ENCODE measurements around the gene HSPA4L.

Gene HSPA4L

DNA sequence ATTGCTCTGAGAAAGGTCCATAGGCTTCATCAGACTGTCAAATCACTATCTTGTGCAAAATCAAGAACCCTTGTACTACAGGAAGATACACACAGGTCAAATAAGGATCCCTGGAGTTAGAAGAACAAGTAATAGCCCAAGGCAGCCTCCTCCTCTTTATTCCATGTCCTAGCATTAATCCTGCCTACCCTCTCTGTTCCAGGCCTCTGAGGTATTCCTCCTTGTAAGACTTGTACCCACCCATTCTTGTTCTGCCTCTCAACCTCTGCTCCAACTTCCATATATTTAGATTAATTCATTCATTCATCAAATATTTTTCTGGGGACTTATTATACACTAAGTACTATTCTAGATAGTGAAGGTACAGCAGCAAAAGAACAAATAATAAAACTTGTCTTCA is 88.2 kb downstream of the HSPA4L start:
- TF ChIP-seq, protein P1, sequence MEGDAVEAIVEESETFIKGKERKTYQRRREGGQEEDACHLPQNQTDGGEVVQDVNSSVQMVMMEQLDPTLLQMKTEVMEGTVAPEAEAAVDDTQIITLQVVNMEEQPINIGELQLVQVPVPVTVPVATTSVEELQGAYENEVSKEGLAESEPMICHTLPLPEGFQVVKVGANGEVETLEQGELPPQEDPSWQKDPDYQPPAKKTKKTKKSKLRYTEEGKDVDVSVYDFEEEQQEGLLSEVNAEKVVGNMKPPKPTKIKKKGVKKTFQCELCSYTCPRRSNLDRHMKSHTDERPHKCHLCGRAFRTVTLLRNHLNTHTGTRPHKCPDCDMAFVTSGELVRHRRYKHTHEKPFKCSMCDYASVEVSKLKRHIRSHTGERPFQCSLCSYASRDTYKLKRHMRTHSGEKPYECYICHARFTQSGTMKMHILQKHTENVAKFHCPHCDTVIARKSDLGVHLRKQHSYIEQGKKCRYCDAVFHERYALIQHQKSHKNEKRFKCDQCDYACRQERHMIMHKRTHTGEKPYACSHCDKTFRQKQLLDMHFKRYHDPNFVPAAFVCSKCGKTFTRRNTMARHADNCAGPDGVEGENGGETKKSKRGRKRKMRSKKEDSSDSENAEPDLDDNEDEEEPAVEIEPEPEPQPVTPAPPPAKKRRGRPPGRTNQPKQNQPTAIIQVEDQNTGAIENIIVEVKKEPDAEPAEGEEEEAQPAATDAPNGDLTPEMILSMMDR (conservative IDR thresholded peaks at IDR 0.05; ENCODE audit: low read length): no peak
- no peak for DNase-seq (ENCODE audit: low read depth)
- no peak overlapping the region for H3K4me3 ChIP-seq (ENCODE audit: low read length)

DNA sequence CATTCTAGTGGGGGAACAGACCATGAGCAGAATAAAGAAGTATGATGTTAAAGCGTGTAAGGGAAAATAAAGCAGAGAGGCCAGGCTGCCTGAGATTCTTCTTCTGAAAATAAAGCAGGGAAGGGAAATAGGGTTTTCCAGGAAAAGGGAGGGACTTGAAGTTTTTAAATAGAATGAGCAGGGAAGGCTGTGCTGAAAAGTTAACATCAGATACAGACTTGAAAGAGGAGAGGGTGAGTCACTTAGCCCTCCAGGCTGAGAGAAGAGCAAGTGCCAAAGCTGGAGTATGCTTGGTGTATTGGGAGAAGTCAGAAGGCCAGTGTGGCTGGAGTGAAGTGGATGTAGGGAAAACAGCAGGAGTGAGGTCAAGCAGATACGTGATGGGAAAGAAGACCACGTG is 88.6 kb downstream of the HSPA4L start:
- H3K4me3 ChIP-seq (ENCODE audit: low read length): no peak overlapping the region
- peak; percentile 80 for DNase-seq (ENCODE audit: low read depth)
- TF ChIP-seq, protein P1 (conservative IDR thresholded peaks at IDR 0.05; ENCODE audit: low read length): no peak

DNA sequence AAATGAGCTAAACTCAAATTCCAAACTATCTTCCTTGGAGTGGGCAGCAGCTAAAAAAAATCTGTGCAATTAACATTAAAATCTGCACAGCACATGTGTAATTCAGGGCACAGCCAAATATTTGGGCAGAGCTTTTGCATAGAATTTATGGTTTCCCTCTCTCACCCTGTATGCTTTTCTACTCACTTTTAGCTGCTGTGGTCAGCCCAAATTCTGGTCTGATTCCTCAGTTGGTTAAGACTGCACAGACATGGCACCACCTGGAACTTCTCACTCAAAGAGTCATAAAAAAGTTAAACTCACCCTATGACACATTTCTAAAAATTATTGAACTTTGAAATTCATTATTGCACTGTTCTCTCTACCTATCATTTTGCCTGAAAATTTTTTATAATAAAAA is 93.7 kb downstream of the HSPA4L start:
- DNase-seq (ENCODE audit: low read depth): peak; percentile 91
- no peak overlapping the region for H3K4me3 ChIP-seq (ENCODE audit: low read length)
- TF ChIP-seq, protein P1 (conservative IDR thresholded peaks at IDR 0.05; ENCODE audit: low read length): no peak

DNA sequence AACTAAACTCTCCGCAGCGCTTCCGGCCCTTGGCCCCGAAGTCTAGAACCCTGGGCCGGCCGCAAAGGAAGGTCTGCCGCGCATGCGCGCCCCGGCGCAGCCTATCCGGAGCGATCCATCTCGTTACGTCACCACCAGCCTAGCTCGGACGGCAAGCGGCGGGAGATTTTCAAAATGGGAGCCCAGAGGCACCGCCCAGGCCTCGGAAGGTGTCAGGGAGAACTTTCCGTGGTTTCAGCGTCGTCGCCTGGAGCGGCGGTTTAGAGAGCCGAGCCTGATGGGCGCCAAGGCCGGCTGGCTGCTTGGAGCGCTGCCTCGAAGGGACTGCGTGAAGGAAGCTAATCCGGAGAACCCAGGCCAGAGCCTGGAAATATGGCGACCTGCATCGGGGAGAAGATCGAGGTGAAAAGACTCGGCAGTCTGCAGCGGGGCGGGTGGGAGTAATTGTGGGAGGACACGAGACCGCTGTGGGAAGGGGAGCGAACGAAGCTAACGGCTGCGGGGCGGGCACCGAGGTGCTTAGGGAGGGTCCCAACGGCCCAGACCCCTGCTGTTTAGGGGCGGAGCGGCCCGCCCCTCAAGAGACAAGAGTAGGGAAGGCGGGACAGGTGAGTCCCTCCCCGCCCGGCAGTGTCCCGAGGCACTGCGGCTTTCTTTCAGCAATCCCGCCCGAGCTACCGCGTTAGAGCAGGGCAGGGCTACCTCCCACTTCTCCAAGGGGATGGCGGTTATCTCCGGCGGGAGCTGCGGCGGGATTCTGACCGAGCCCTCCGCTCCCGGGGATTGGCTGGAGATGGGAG is 98.8 kb downstream of the HSPA4L start, which contains the start of gene PLK4:
Gene PLK4 (plus strand): TSS at position 131 of the 800 bp plus-strand sequence. CDS start 242 bp downstream, at position 373.
- TF ChIP-seq, protein P1 (conservative IDR thresholded peaks at IDR 0.05; ENCODE audit: low read length): no peak
- peak within 1 kb of the TSS; percentile 91 for H3K4me3 ChIP-seq (ENCODE audit: low read length)
- DNase-seq (ENCODE audit: low read depth): peak; percentile 92

DNA sequence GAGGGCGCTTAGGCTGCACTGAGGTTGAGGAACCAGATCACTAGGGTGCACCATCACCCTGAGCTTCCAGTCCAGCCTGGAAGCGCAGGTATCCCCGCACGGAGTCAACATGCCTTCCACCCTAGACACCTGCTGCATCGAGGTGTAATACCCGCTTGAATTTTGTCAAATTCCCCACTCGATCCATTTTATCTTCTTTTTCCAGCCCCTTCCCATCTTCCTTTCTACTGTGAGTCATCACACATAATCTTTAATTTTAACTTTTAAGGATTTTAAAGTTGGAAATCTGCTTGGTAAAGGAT is 99.4 kb downstream of the HSPA4L start:
- no peak for DNase-seq (ENCODE audit: low read depth)
- TF ChIP-seq, protein P1 (conservative IDR thresholded peaks at IDR 0.05; ENCODE audit: low read length): no peak
- peak overlapping the region; percentile 91 for H3K4me3 ChIP-seq (ENCODE audit: low read length)

DNA sequence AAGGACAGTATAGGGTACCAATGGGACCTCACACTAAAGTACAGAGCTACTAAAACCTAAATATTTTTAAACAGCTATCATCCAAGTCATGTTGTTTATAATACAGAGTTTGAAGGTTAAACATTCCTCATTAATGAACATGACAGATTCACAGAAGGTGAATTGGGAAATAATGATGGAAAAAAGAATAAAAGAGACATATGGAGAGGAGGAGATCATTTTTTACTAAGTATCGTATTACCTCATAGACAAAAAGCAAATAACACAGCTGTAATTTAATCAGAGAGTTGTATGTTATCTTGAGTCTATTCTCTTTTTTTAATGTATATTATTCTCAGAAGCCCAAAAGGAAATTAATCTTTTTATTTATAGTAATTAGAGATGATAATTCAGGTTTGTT is 106.4 kb downstream of the HSPA4L start:
- H3K4me3 ChIP-seq (ENCODE audit: low read length): no peak overlapping the region
- DNase-seq (ENCODE audit: low read depth): no peak
- TF ChIP-seq, protein P1 (conservative IDR thresholded peaks at IDR 0.05; ENCODE audit: low read length): no peak

DNA sequence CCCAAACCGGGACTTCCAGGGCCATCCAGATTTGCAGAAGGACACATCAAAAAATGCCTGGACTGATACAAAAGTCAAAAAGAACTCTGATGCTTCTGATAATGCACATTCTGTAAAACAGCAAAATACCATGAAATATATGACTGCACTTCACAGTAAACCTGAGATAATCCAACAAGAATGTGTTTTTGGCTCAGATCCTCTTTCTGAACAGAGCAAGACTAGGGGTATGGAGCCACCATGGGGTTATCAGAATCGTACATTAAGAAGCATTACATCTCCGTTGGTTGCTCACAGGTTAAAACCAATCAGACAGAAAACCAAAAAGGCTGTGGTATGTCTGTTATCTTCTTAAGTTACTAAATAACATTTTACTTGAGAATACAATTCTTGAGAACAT is 107.8 kb downstream of the HSPA4L start:
- peak; percentile 32 for DNase-seq (ENCODE audit: low read depth)
- no peak overlapping the region for H3K4me3 ChIP-seq (ENCODE audit: low read length)
- TF ChIP-seq, protein P1 (conservative IDR thresholded peaks at IDR 0.05; ENCODE audit: low read length): no peak
